ENCODE results near the gene NIN.

NIN gene

GRCh38 chr14:50830932-50831725 lies at the start of gene NIN:
Gene NIN, minus strand, starts transcription at chr14:50831162. Its CDS starts 9,106 bp downstream, at chr14:50822056.
- peak; percentile 58 for DNase-seq (ENCODE audit: low spot score)

GRCh38 chr14:50875359-50876070 lies 44.6 kb upstream of the NIN start:
- no peak for DNase-seq (ENCODE audit: low spot score)

- no peak for DNase-seq (ENCODE audit: low spot score)
These were observed 43.8 kb upstream of the NIN start for GRCh38 chr14:50874757-50875156.

GRCh38 chr14:50871914-50872732 lies 41.2 kb upstream of the NIN start, which contains the start of gene ABHD12B:
Gene ABHD12B, plus strand, starts transcription at chr14:50872053. Its CDS starts 122 bp downstream, at chr14:50872175.
- no peak for DNase-seq (ENCODE audit: low spot score)

GRCh38 chr14:50871228-50871627 lies 40.3 kb upstream of the NIN start:
- no peak for DNase-seq (ENCODE audit: low spot score)

GRCh38 chr14:50865391-50866076 lies 34.6 kb upstream of the NIN start:
- peak; percentile 26 for DNase-seq (ENCODE audit: low spot score)

- no peak for DNase-seq (ENCODE audit: low spot score)
These were observed 34.0 kb upstream of the NIN start for GRCh38 chr14:50864946-50865345.

GRCh38 chr14:50864237-50864636 lies 33.3 kb upstream of the NIN start:
- no peak for DNase-seq (ENCODE audit: low spot score)

GRCh38 chr14:50862036-50862570 lies 31.1 kb upstream of the NIN start:
- no peak for DNase-seq (ENCODE audit: low spot score)

GRCh38 chr14:50860478-50861086 lies 29.6 kb upstream of the NIN start:
- peak; percentile 78 for DNase-seq (ENCODE audit: low spot score)

- no peak for DNase-seq (ENCODE audit: low spot score)
These were observed 28.3 kb upstream of the NIN start for GRCh38 chr14:50859296-50859624.

- DNase-seq (ENCODE audit: low spot score), result no peak
These were observed 25.7 kb upstream of the NIN start for GRCh38 chr14:50856660-50857059.

- no peak for DNase-seq (ENCODE audit: low spot score)
These were observed 24.6 kb upstream of the NIN start for GRCh38 chr14:50855558-50855957.

GRCh38 chr14:50854521-50854920 lies 23.6 kb upstream of the NIN start:
- DNase-seq (ENCODE audit: low spot score), result no peak

- no peak for DNase-seq (ENCODE audit: low spot score)
These were observed 22.9 kb upstream of the NIN start for GRCh38 chr14:50853891-50854290.

GRCh38 chr14:50846226-50846880 lies 15.4 kb upstream of the NIN start:
- no peak for DNase-seq (ENCODE audit: low spot score)

- DNase-seq (ENCODE audit: low spot score), result no peak
These were observed 14.2 kb upstream of the NIN start for GRCh38 chr14:50845166-50845565.

GRCh38 chr14:50844391-50844790 lies 13.4 kb upstream of the NIN start:
- no peak for DNase-seq (ENCODE audit: low spot score)

GRCh38 chr14:50839691-50840090 lies 8.7 kb upstream of the NIN start:
- DNase-seq (ENCODE audit: low spot score), result no peak

- DNase-seq (ENCODE audit: low spot score), result no peak
These were observed 8.1 kb upstream of the NIN start for GRCh38 chr14:50839048-50839447.

Measured in kidney capillary endothelial cell (primary cell).